ENCODE data around the gene PRICKLE1. TPM values are rescaled to one million over a fixed set of nuclear protein-coding genes. Genes with fewer than 3 reads are reported as not detected.

Gene PRICKLE1
- total RNA-seq, 3 donors from 2014 or later (not counting 1 experiment from before 2014, with no cell fraction given): 0.15 to 0.34 TPM; not detected in 1

DNA sequence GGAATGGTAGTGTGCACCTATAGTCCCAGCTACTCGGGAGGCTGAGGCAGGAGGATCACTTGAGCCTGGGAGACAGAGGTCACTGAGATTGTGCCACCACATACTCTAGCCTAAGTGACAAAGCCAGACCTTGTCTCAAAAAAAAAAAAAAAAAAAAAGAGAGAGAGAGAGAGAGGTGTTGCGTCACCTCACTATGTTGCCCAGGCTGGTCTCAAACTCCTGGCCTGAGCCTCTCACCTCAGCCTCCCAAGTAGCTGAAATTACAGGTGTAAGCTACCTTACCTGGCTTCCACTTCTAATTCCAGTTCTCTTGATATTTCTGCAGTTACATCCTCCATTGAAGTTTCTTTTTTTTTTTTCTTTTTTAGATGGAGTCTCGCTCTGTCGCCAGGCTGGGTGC lies 94.3 kb downstream of the PRICKLE1 start:
- no peak overlapping the region for H3K4me3 Mint-ChIP-seq
- H3K4me1 ChIP-seq (ENCODE audit: control insufficient read depth, insufficient read depth, low read length): no peaks in the 10 kb centered on the region
- H3K4me1 Mint-ChIP-seq: no peaks in the 10 kb centered on the region
- ATAC-seq (no peak), DNase-seq (no peak)
- H3K36me3 Mint-ChIP-seq: no peaks in the 10 kb centered on the region
- H3K27me3 ChIP-seq (ENCODE audit: control insufficient read depth, insufficient read depth, low read length): no peaks in the 10 kb centered on the region
- H3K36me3 ChIP-seq (ENCODE audit: control insufficient read depth, insufficient read depth, low read length): no peaks in the 10 kb centered on the region
- H3K27ac ChIP-seq (ENCODE audit: low read length): no peak overlapping the region
- peaks cover 2 to 6% of the 10 kb centered on the region in 2 donors for H3K27me3 Mint-ChIP-seq (ENCODE audit: low read depth in 2 of 2)
- H3K9me3 ChIP-seq (ENCODE audit: control insufficient read depth, insufficient read depth, low read length): no peaks in the 10 kb centered on the region
- intact Hi-C loops (cut with micrococcal nuclease): no loop called here
- TF ChIP-seq, protein P1, sequence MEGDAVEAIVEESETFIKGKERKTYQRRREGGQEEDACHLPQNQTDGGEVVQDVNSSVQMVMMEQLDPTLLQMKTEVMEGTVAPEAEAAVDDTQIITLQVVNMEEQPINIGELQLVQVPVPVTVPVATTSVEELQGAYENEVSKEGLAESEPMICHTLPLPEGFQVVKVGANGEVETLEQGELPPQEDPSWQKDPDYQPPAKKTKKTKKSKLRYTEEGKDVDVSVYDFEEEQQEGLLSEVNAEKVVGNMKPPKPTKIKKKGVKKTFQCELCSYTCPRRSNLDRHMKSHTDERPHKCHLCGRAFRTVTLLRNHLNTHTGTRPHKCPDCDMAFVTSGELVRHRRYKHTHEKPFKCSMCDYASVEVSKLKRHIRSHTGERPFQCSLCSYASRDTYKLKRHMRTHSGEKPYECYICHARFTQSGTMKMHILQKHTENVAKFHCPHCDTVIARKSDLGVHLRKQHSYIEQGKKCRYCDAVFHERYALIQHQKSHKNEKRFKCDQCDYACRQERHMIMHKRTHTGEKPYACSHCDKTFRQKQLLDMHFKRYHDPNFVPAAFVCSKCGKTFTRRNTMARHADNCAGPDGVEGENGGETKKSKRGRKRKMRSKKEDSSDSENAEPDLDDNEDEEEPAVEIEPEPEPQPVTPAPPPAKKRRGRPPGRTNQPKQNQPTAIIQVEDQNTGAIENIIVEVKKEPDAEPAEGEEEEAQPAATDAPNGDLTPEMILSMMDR (IDR thresholded peaks at IDR 0.05): no peak
- WGBS (ENCODE audit: insufficient coverage): 79% methylated on average over 4 of the region's 4 CpGs
- H3K27ac Mint-ChIP-seq: no peak overlapping the region
- H3K4me3 ChIP-seq (ENCODE audit: low read length): no peak overlapping the region
- H3K9me3 Mint-ChIP-seq: no peaks in the 10 kb centered on the region

DNA sequence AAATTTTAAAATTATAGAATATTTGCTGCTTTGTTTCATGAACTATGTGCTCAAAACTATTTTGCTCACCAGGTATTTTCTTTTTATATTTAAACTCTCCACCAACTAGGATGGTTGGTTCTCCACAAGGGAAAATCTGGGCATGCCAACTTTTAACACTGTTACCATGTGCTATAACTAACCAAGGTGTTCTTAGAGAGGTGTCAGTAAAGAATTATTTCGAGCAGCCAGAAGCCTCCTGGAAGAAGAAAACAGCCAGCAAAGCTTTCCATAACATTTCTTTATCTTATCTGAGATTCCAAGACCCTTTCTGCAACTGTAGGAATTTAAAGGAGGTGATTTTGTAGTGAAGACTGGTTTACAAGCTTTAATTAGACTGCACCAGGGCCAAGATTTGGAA lies 97.3 kb downstream of the PRICKLE1 start:
- Histone ChIP-seq H3K36me3 (ENCODE audit: control insufficient read depth, insufficient read depth, low read length) (no peaks in the 10 kb centered on the region), H3K4me3 (ENCODE audit: low read length) (no peak overlapping the region), H3K4me1 (ENCODE audit: control insufficient read depth, insufficient read depth, low read length) (no peaks in the 10 kb centered on the region), H3K27me3 (ENCODE audit: control insufficient read depth, insufficient read depth, low read length) (no peaks in the 10 kb centered on the region), H3K27ac (ENCODE audit: low read length) (no peak overlapping the region), H3K9me3 (ENCODE audit: control insufficient read depth, insufficient read depth, low read length) (no peaks in the 10 kb centered on the region)
- TF ChIP-seq, protein P1 (IDR thresholded peaks at IDR 0.05): no peak
- no peaks in the 10 kb centered on the region for H3K36me3 Mint-ChIP-seq
- no peak overlapping the region for H3K4me3 Mint-ChIP-seq
- ATAC-seq: no peak
- intact Hi-C loops (cut with micrococcal nuclease): no loop called here
- peaks cover 19 to 20% of the 10 kb centered on the region in 2 donors for H3K27me3 Mint-ChIP-seq (ENCODE audit: low read depth in 2 of 2)
- no peaks in the 10 kb centered on the region for H3K9me3 Mint-ChIP-seq
- H3K4me1 Mint-ChIP-seq: no peaks in the 10 kb centered on the region
- no CpG with 5 or more reads among the region's 1 CpG for WGBS (ENCODE audit: insufficient coverage)
- H3K27ac Mint-ChIP-seq: no peak overlapping the region
- no peak for DNase-seq

DNA sequence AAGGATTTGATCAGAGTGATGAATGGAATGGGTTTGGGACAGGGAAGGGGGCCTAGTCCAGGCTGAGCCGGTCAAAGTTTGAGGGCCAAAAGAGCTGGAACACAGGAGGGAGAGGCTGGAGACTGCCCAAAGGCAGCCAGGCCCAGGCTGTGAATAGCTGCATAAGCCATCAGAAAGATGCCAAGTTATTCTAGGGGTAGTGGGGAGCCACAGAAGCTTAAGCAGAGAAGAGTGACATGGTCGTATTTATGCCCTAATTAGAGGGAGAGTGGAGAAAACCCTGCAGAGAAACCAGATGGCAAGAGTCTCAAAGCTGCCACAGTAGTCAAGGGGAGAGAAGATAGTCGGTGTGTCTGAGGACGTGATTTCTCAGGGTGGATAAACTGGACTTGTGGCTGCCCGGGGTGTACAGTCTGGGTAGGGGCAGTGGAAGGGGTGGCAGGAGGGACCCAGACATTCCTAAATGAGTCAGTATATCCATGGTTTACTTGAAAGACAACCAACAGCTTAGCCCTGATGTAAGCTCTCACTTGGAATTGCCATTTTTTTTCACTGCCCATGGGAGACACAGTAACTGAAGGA lies 99.2 kb downstream of the PRICKLE1 start:
- Histone ChIP-seq H3K9me3 (ENCODE audit: control insufficient read depth, insufficient read depth, low read length) (no peaks in the 10 kb centered on the region), H3K27ac (ENCODE audit: low read length) (no peak overlapping the region), H3K36me3 (ENCODE audit: control insufficient read depth, insufficient read depth, low read length) (no peaks in the 10 kb centered on the region), H3K27me3 (ENCODE audit: control insufficient read depth, insufficient read depth, low read length) (peaks cover 3% of the 10 kb centered on the region), H3K4me3 (ENCODE audit: low read length) (no peak overlapping the region), H3K4me1 (ENCODE audit: control insufficient read depth, insufficient read depth, low read length) (no peaks in the 10 kb centered on the region)
- intact Hi-C loops (cut with micrococcal nuclease): no loop called here
- WGBS (ENCODE audit: insufficient coverage): 90% methylated on average over 5 of the region's 5 CpGs
- Mint-ChIP-seq H3K27ac (no peak overlapping the region), H3K4me1 (no peaks in the 10 kb centered on the region), H3K36me3 (no peaks in the 10 kb centered on the region), H3K27me3 (ENCODE audit: low read depth in 2 of 2) (peaks cover 26 to 39% of the 10 kb centered on the region in 2 donors), H3K4me3 (no peak overlapping the region), H3K9me3 (no peaks in the 10 kb centered on the region)
- TF ChIP-seq, protein P1 (IDR thresholded peaks at IDR 0.05): no peak
- ATAC-seq (no peak), DNase-seq (no peak)

DNA sequence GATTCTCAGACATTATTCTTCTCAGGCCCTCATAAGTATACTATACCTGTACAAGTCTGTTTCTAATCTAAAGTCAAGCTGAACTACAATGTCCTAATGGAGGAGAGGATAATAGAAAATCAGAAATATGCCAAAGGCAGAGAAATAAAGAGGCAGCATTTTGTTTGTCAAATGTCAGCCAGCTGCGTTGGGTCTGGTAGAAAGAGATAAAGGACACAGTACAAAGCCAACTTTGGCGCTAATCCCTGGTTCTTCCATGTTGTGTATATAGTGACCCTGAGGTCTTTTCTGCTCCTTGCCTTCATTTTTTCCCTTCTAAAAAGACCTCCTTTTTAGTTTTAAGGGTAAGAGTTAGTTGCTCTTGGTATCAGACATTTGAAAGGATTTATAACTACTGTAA lies 103.1 kb downstream of the PRICKLE1 start:
- H3K4me1 Mint-ChIP-seq: peaks cover 11 to 15% of the 10 kb centered on the region in 2 donors
- H3K9me3 Mint-ChIP-seq: no peaks in the 10 kb centered on the region
- DNase-seq: no peak
- TF ChIP-seq, protein P1 (IDR thresholded peaks at IDR 0.05): no peak
- no peak overlapping the region for H3K4me3 ChIP-seq (ENCODE audit: low read length)
- no peaks in the 10 kb centered on the region for H3K36me3 ChIP-seq (ENCODE audit: control insufficient read depth, insufficient read depth, low read length)
- peaks cover 14% of the 10 kb centered on the region for H3K4me1 ChIP-seq (ENCODE audit: control insufficient read depth, insufficient read depth, low read length)
- ATAC-seq: no peak
- intact Hi-C loops (cut with micrococcal nuclease): no loop called here
- WGBS (ENCODE audit: insufficient coverage): 88% methylated on average over 2 of the region's 2 CpGs
- H3K9me3 ChIP-seq (ENCODE audit: control insufficient read depth, insufficient read depth, low read length): no peaks in the 10 kb centered on the region
- H3K27ac Mint-ChIP-seq: no peak overlapping the region
- no peaks in the 10 kb centered on the region for H3K36me3 Mint-ChIP-seq
- no peak overlapping the region for H3K27ac ChIP-seq (ENCODE audit: low read length)
- peaks cover 18% of the 10 kb centered on the region for H3K27me3 ChIP-seq (ENCODE audit: control insufficient read depth, insufficient read depth, low read length)
- peaks cover 36 to 67% of the 10 kb centered on the region in 2 donors for H3K27me3 Mint-ChIP-seq (ENCODE audit: low read depth in 2 of 2)
- H3K4me3 Mint-ChIP-seq: no peak overlapping the region

Measured in natural killer cell (primary cell).